ENCODE results near the gene CFAP90. TPM values are rescaled to one million over a fixed set of nuclear protein-coding genes. Genes with fewer than 3 reads are reported as not detected.

The CFAP90 gene, protein sequence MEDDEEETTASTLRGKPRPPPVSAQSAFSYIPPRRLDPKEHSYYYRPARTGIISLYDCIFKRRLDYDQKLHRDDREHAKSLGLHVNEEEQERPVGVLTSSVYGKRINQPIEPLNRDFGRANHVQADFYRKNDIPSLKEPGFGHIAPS
- total RNA-seq: 0.37 TPM in 1 of 2 replicates, not detected in the other

DNA sequence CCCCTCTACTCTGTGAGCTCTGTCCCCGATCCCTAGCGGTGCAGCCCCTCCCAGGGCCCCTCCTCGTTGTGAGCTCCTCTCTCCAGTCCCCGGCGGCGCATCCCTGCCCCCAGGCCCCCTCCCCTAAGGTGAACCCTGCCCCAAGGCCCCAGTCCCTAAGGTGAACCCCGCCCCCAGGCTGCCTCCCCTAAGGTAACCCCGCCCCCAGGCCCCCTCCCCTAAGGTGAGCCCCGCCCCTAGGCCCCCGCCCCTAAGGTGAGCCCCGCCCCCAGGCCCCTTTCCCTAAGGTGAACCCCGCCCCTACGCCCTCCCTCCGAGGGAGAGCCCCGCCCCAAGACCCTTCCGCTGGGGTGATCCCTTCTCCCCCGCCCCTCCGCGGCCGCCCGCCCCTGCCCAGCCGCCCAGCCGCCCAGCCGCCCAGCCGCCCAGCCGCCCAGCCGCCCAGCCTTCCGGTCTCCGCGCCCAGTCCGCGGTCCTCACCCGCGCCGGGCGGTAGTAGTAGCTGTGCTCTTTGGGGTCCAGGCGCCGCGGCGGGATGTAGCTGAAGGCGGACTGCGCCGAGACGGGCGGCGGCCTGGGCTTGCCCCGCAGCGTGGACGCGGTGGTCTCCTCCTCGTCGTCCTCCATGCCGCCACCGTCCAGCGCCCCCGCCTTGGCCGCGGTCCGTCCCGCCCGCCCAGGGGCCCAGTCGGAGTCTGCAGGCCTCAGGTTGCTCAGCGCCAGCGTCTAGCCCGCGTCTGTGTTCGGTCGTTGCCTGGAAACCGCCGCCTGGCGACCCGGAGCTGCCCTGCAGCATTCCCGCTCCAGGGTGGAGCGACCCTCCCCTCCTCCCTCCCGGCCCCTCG is at the start of gene CFAP90:
Gene CFAP90, minus strand, starts transcription at position 739 of the 845 bp plus-strand sequence. Its CDS starts 112 bp downstream, at position 627.

DNA sequence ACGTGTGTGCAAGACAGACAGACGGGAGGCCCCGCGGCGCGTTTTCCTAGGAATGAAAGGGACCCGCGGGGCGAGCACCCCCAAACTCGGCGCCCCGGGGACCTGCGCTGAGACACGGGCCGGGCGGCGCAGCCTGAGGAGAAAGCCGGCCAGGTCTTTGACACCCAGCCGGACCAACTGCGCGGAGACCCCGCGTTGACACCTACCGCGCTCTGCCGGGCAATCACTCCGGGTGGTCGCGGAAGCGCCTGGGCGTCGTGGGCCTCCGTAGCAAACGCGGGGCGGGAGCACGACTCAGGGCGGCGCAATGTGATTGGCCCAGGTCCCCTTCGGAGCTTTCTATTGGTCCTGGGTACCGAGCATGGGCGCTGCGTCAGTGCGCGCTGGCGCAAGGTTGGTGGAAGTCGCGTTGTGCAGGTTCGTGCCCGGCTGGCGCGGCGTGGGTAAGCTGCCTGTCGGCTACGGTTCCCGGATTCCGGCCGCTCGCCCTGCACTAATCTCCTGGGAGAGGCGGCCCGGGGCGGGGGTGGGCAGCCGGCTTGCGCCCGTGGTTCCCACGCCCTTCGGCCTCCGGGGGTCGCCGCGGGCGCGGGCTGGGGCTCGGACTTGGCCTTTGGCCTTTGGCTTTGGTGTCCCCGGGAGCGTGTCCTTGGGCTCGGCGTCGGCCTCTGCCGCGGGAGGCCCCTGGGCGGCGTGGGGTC is 18.0 kb upstream of the CFAP90 start, which contains the start of the genes FASTKD3 and MTRR:
Gene FASTKD3, minus strand, starts transcription at position 259 of the 701 bp plus-strand sequence. CDS start 948 bp downstream, outside the sequence.
Gene MTRR, plus strand, starts transcription at position 376 of the 701 bp plus-strand sequence. CDS start 1,647 bp downstream, outside the sequence.

Other genes with a start within 250 kb of the CFAP90 start
- 2.8 and 14.7 TPM in 2 replicates for gene FASTKD3, start 17.9 kb upstream of the CFAP90 start, total RNA-seq
- gene MTRR, start 18.0 kb upstream of the CFAP90 start, total RNA-seq: 22.2 and 23.2 TPM in 2 replicates

Measured in cardiac ventricle fibroblast (primary cell).